ENCODE measurements around the gene CMKLR1. TPM values are rescaled to one million over a fixed set of nuclear protein-coding genes. Genes with fewer than 3 reads are reported as not detected.

Gene CMKLR1
- total RNA-seq, 1 experiment from 2014 or later: 0.15 TPM

DNA sequence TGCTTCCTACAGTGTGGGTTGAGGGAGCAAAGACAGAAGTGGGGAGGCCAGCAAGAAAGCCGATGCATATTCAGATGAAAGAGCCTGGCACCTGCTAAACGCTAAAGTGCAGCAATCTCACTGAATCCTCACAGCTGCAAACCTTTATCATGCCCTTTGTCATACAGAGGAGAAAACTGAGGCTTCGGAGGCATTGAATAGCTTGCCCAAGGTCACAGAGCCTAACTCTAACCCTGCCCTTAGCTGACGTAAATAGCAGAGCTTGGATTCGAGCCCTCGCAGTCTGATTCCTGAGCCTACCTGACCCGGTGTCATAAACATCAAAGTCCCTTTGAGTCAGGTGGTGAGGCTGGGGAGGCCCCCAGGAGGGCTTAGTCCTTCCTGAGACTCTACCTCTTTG lies 54.9 kb downstream of the CMKLR1 start:
- H3K4me1 ChIP-seq (ENCODE audit: control insufficient read depth in 1 of 2, insufficient read depth in 2 of 2, low read length in 2 of 2): no peaks in the 10 kb centered on the region
- RAD21 ChIA-PET (ENCODE audit: low non-redundant PET in 1 of 2, low total read pairs in 2 of 2, uncharacterized antibody in 2 of 2, unreplicated experiment in 2 of 2): no interaction called here
- no peaks in the 10 kb centered on the region for H3K9me3 ChIP-seq (ENCODE audit: control insufficient read depth in 1 of 2, insufficient read depth in 1 of 2, low read depth in 1 of 2, low read length in 2 of 2)
- H4K20me1 ChIP-seq (ENCODE audit: insufficient read depth): no peaks in the 10 kb centered on the region
- POLR2A ChIA-PET: no interaction called here
- no peak overlapping the region for H3K27ac ChIP-seq (ENCODE audit: low read depth, low read length)
- DNase-seq (ENCODE audit: low read depth, low spot score) (no peak), ATAC-seq (no peak)
- no TSS peak for BruUV-seq (replicated peaks)
- H3K27me3 ChIP-seq (ENCODE audit: insufficient read depth, low read length): peaks cover 79% of the 10 kb centered on the region
- H3K9ac ChIP-seq (ENCODE audit: low read length): no peak overlapping the region
- no peaks in the 10 kb centered on the region for H3K9me2 ChIP-seq (ENCODE audit: insufficient read depth)
- TF ChIP-seq CBX3 (IDR thresholded peaks at IDR 0.05; ENCODE audit: low read depth) (no peak), SRF (IDR thresholded peaks at IDR 0.05; ENCODE audit: low read depth) (no peak), ZNF274 (IDR thresholded peaks at IDR 0.05; ENCODE audit: low read depth, low read length) (no peak), TCF7L2 (IDR thresholded peaks at IDR 0.05; ENCODE audit: borderline replicate concordance, extremely low read depth, insufficient read depth, insufficient read length) (no peak), RAD21 (IDR thresholded peaks at IDR 0.05; ENCODE audit: low read depth) (no peak), SIN3A (IDR thresholded peaks at IDR 0.05; ENCODE audit: low read depth) (no peak), POLR2AphosphoS5 (IDR thresholded peaks at IDR 0.05; ENCODE audit: low read depth, low read length) (no peak), SP1 (IDR thresholded peaks at IDR 0.05; ENCODE audit: low read depth) (no peak), ELF1 (IDR thresholded peaks at IDR 0.05; ENCODE audit: borderline replicate concordance, low read depth) (no peak), JUND (IDR thresholded peaks at IDR 0.05) (no peak), EZH2 (IDR thresholded peaks at IDR 0.05) (no peak), YY1 (IDR thresholded peaks at IDR 0.05; ENCODE audit: extremely low read depth, insufficient replicate concordance, low read depth, low read length) (no peak)
- TF ChIP-seq, protein P1, sequence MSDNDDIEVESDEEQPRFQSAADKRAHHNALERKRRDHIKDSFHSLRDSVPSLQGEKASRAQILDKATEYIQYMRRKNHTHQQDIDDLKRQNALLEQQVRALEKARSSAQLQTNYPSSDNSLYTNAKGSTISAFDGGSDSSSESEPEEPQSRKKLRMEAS (IDR thresholded peaks at IDR 0.05): no peak
- TF ChIP-seq, protein P2, sequence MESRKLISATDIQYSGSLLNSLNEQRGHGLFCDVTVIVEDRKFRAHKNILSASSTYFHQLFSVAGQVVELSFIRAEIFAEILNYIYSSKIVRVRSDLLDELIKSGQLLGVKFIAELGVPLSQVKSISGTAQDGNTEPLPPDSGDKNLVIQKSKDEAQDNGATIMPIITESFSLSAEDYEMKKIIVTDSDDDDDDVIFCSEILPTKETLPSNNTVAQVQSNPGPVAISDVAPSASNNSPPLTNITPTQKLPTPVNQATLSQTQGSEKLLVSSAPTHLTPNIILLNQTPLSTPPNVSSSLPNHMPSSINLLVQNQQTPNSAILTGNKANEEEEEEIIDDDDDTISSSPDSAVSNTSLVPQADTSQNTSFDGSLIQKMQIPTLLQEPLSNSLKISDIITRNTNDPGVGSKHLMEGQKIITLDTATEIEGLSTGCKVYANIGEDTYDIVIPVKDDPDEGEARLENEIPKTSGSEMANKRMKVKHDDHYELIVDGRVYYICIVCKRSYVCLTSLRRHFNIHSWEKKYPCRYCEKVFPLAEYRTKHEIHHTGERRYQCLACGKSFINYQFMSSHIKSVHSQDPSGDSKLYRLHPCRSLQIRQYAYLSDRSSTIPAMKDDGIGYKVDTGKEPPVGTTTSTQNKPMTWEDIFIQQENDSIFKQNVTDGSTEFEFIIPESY (IDR thresholded peaks at IDR 0.05; ENCODE audit: extremely low read depth, insufficient replicate concordance, low read length): no peak
- TF ChIP-seq, protein P3, sequence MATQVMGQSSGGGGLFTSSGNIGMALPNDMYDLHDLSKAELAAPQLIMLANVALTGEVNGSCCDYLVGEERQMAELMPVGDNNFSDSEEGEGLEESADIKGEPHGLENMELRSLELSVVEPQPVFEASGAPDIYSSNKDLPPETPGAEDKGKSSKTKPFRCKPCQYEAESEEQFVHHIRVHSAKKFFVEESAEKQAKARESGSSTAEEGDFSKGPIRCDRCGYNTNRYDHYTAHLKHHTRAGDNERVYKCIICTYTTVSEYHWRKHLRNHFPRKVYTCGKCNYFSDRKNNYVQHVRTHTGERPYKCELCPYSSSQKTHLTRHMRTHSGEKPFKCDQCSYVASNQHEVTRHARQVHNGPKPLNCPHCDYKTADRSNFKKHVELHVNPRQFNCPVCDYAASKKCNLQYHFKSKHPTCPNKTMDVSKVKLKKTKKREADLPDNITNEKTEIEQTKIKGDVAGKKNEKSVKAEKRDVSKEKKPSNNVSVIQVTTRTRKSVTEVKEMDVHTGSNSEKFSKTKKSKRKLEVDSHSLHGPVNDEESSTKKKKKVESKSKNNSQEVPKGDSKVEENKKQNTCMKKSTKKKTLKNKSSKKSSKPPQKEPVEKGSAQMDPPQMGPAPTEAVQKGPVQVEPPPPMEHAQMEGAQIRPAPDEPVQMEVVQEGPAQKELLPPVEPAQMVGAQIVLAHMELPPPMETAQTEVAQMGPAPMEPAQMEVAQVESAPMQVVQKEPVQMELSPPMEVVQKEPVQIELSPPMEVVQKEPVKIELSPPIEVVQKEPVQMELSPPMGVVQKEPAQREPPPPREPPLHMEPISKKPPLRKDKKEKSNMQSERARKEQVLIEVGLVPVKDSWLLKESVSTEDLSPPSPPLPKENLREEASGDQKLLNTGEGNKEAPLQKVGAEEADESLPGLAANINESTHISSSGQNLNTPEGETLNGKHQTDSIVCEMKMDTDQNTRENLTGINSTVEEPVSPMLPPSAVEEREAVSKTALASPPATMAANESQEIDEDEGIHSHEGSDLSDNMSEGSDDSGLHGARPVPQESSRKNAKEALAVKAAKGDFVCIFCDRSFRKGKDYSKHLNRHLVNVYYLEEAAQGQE (IDR thresholded peaks at IDR 0.05; ENCODE audit: low read depth): no peak
- TF ChIP-seq, protein P4, sequence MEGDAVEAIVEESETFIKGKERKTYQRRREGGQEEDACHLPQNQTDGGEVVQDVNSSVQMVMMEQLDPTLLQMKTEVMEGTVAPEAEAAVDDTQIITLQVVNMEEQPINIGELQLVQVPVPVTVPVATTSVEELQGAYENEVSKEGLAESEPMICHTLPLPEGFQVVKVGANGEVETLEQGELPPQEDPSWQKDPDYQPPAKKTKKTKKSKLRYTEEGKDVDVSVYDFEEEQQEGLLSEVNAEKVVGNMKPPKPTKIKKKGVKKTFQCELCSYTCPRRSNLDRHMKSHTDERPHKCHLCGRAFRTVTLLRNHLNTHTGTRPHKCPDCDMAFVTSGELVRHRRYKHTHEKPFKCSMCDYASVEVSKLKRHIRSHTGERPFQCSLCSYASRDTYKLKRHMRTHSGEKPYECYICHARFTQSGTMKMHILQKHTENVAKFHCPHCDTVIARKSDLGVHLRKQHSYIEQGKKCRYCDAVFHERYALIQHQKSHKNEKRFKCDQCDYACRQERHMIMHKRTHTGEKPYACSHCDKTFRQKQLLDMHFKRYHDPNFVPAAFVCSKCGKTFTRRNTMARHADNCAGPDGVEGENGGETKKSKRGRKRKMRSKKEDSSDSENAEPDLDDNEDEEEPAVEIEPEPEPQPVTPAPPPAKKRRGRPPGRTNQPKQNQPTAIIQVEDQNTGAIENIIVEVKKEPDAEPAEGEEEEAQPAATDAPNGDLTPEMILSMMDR (IDR thresholded peaks at IDR 0.05 in 2 of 3, conservative IDR thresholded peaks at IDR 0.05 in 1 of 3; ENCODE audit: borderline replicate concordance in 1 of 3, insufficient read depth in 1 of 3, low read depth in 2 of 3, low read length in 2 of 3): no peak
- CTCF ChIA-PET: no interaction called here
- H2AFZ ChIP-seq (ENCODE audit: low read depth, low read length, poor library complexity, severe bottlenecking): no peak overlapping the region
- no peak overlapping the region for H3K4me2 ChIP-seq (ENCODE audit: low read length)
- no peaks in the 10 kb centered on the region for H3K79me2 ChIP-seq (ENCODE audit: insufficient read depth, low read length)
- H3K36me3 ChIP-seq (ENCODE audit: control insufficient read depth in 1 of 2, insufficient read depth in 2 of 2, low read length in 2 of 2): no peaks in the 10 kb centered on the region
- no peak overlapping the region for H3K4me3 ChIP-seq (replicated peaks in 1 of 2; ENCODE audit: low read depth in 1 of 2, low read length in 2 of 2)
- intact Hi-C loops (cut with micrococcal nuclease): no loop called here
